ENCODE measurements around the gene PITPNM1. TPM values are rescaled to one million over a fixed set of nuclear protein-coding genes. Genes with fewer than 3 reads are reported as not detected.

The PITPNM1 gene
- polyA plus RNA-seq, 3 donors, result 21.5 to 26.4 (median 23.8) TPM

DNA sequence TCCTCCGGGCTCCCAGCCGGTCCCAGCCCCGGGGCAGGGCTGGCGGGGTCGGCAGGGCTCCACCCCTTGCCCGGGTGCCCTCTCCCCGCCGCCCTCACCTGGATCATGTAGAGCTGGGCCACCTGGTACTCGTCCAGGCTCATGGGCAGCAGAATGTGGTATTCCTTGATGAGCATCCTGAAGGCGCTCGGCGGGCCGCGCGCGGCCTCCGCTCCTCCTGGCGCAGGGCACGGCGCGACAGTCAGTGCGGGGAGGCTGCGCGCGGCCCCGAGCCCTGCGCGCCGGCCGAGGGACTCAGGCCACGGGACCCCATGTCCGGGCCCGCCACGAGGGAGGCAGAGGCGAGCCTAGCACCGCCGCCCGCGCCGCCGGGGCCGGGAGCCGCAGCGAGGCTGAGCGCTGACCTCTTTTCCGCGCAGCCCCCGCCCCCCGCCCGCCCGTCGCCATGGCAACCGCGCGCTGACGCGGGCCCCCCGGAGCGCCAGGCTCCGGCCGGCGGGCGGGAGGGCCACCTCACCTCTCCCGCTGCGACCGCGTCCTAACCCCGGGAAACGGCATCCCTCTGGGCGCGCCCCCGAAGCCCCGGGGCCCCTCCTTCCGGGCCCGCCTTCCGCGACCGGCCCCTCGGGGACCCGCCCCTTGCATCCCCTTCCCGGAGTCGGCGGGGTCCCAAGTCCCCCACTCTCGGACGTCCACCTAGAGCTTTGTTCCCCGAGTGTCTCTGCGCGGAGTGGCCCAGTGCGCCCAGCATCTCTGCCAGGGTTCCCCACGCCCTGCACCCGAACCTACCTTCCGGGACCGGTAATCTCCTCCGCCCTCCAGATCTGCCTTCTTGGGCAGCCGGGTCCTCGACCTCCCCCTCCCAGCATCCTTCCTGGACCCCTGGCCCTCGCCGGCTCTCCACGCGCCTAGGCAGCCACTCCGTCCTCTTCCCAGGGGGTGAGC, 886 bp downstream of the PITPNM1 start:
- DNase-seq (ENCODE audit: low read depth in 3 of 3, low spot score in 2 of 3), result no peak

DNA sequence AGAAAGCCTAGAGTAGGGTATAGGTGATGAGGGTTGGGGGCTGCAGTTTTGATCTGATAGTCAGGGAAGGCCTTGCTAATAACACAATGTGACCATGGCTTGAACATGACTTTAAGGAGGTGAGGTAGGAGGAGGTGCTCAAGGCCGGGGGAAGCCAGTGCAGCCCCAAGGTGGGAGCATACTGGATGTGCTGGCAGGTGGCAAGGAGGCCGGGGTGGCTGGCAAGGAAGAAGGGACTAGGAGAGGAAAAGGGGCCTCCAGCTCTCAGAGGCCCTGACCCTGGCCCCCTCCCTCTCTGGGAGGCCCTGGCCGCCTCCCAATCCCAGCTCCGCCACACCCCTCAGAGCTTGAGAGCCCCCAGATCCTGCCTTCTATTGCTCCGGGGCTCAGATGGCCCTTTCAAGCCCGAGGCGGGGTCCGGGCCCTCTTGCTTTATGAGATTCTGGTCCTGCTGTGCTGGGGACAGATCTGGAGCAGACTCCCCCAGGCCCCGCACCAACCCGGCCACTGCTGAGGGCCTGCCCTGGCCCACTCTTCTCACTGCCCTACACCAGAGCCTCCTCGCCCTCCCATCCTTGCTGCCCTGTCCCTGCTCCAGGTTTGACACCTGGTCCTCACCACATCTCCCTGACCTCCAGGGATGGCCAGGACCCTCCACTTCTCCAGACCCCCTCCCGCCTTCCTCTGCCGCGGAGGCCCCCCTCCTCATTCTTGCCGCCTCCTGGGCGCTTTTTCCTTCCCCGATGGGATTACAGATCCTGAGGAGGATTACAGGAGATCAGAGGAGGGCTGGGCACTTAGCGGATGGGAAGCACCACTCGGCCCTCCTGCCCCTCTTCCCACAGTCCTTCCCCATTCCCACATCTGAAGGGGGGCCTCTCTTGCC, 1.8 kb downstream of the PITPNM1 start:
- no peak for DNase-seq (ENCODE audit: low read depth in 3 of 3, low spot score in 2 of 3)

DNA sequence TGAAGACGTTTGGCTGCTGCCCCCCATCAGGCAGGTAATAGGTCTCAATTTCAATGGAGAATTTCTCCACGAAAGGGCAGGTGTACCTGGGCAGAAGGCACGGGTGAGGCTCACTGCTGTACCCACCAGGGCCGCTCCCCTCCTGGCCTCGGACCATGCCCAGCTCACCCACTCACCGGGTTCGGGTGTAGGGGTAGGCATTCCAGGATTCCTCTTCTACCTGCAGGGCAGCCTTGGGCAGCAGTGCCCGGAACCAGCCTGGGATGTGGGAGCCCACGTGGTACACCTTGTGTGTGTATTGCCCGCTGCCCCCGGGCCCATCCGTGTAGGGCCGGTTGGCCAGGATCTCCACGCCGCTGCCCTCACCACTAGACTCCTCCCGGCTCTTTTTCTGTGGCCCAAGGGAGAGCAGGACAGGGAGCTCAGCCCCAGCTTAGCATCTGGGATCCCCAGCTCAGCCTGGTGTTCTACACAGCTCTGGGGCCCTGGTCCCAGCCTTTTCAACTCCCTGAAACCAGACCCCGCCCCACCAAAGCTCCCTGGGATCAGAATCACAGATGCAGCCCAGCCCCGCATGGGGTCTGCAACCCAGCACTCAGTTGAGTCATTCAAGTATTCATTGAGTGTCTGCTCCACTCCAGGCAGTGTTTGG, 2.7 kb downstream of the PITPNM1 start:
- no peak for DNase-seq (ENCODE audit: low read depth in 3 of 3, low spot score in 2 of 3)

DNA sequence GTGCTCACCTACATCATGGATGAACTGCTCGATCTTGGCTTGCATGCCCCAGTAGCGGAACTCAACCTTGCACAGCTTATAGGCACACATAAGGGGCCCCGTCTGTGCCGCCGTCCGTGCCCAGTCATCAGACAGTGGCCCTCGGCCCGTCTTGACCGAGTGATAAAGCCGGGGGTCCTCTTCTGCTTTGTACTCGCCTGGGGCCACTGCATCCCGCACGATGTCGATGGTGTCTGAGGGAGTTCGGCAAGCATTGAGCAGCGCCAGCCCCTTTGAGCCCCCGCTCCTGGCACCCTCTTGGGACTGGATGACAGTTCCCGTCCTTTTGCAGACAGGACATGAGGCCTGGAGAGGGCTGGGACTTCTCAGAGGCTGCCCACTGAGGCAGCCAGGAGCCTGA, 3.3 kb downstream of the PITPNM1 start:
- DNase-seq (ENCODE audit: low read depth in 3 of 3, low spot score in 2 of 3), result no peak

DNA sequence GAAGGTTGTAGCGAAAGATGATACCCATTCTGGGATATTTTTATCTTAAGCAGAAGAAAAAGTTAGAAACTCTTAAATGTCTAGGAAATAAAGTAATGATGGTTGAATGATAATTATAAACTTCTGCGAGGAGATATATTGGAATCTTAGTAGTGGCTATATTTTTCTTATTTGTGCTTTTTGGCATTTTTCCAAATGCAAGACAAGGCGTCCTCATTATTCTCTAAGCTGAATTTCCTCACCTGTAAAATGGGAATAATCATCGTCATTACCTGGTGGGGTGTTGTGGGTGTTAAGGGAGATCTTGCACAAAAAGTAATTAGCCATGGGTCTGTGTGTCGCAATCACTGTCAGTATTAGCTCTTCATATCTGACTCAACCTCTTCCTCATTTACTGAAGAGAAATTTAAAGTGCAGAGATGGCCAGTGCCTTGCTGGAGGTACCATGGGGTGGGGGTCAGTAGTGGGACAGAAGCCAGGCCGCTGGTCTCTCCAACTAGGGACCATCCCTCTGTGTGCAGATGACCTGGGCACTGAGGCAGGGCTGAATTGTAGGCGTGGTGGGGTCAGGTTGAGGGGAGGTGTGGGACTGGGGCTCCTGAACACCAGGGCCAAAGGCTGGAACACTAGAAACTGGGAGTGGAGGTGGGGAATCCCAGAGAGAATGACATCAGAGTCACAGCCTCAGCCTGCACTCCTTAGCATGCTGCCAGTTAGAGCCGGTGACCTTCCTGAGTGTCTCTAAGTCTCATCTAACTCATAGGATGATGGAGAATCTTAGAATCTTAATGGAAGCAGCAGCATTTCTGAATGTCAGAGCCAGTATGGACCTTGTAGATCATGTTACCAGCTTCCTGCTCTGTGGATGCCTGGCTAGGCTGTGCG, 4.1 kb downstream of the PITPNM1 start:
- DNase-seq (ENCODE audit: low read depth in 3 of 3, low spot score in 2 of 3), result no peak

DNA sequence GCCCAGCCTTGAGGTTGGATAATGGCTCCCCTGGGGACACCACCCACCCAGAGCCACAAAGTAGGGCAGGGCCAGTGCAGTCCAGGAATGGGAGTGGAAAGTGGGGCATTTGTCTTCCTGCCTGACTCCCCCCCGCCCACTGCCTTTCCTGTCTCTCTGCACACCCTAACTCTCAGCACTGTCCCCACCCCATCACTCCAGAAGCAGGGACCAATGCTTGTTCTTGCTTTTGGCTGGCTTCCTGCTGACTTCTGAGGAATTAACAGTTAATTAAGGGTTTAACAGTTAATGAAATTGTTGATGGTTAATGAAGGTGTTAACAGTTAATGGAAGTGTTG, 4.7 kb downstream of the PITPNM1 start:
- no peak for DNase-seq (ENCODE audit: low read depth in 3 of 3, low spot score in 2 of 3)

DNA sequence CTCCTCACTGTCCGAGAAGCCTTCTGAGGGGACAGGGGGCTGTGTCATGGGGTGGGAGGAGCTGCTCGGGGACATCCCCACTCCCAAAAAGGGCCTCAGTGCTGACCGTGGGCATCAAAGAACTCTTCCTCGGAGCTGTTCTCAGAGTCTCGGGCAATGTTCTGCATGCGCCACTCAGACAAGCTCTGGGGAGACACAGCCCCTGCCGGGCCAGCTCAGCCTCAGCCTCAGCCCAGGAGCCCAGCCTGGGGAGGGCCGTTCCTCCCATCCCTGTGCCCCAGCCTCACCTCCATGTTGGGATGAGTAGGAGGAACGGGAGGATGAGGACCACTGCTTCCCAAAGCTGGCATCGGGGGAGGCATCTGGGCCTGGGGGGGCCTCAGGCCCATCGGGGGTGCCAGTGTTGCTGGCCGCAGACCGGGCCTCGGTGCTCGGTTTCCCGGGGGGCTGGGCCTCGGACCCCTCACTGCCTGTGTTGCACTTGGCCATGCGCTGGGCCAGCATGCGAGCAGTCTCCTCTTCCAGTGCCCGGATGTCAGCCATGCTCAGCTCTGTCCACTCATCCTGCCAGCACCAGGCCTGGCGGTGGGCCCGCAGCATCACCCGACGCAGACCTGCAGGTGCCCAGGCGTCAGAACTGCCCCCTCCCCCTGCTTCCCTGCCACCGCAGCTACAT, 5.2 kb downstream of the PITPNM1 start:
- no peak for DNase-seq (ENCODE audit: low read depth in 3 of 3, low spot score in 2 of 3)

DNA sequence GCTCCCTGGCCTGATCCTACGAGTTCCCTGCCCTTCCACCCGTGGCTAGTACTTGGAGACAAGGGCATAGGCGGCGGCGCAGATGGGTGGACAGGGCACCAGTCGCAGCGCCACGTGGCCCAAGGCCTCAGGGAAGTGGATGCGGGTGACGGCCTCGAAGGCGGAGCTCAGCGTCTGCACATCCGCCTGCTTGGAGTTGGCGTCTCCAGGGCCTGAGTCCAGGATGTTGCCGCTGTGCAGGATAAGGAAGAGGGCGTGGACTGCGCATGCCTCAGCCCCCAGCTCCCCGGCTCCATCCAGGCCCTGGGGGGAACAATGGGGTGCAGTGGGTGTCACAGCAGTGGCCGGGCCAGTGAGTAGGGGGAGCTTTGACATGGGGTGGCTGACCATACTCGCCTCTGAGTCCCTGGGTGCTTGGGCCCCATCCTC, 6.6 kb downstream of the PITPNM1 start:
- no peak for DNase-seq (ENCODE audit: low read depth in 3 of 3, low spot score in 2 of 3)

DNA sequence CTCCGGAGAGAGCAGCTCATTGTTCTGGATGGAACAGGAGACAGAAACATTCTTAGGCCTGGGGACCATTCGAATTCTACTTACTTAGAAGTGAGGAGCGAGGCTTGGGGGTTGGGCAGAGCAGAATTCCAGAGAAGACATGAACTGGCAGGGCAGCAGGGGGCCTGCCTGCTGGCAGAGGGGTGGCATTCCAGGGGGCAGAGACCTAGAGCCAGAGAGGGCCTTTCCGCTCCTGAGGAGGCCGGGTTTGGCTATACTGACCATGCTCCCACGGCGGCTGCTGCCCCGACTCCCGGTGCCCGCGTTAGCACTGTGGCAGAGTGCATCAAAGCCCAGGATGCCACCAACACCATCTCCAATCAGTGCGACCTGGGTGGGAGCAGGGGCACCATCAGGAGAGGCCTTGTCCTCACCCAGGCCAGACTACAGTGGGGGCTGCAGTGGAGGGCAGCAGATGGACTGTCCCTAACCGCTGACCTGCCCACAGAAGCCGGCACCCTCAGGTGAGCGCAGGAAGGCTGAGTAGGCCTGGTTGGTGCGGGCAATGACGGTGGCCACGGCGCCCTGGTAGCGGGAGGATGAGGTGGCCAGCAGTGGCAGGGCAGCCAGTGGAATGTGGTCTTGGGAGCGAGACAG, 7.4 kb downstream of the PITPNM1 start:
- DNase-seq (ENCODE audit: low read depth in 3 of 3, low spot score in 2 of 3), result no peak

DNA sequence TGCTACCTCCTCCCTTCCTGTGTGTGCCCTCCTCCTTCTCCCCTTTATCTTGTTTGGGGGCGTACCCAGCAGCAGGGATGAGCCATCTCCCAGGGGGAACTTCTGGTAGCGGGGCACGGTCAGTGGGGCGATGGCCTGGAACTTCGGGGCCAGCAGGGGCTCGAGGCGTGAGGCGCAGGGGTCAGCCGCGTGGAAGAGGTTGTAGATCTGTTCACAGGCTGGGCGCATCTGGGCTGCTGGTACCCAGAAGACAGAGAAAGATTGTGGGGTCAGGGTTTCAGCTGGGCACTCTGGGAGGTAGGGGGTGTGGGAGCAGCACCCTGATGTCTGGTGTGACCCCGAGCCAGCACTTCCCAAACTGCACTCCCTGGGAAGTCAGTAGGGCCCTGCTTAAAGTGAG, 9.1 kb downstream of the PITPNM1 start:
- DNase-seq (ENCODE audit: low read depth in 3 of 3, low spot score in 2 of 3), result no peak

DNA sequence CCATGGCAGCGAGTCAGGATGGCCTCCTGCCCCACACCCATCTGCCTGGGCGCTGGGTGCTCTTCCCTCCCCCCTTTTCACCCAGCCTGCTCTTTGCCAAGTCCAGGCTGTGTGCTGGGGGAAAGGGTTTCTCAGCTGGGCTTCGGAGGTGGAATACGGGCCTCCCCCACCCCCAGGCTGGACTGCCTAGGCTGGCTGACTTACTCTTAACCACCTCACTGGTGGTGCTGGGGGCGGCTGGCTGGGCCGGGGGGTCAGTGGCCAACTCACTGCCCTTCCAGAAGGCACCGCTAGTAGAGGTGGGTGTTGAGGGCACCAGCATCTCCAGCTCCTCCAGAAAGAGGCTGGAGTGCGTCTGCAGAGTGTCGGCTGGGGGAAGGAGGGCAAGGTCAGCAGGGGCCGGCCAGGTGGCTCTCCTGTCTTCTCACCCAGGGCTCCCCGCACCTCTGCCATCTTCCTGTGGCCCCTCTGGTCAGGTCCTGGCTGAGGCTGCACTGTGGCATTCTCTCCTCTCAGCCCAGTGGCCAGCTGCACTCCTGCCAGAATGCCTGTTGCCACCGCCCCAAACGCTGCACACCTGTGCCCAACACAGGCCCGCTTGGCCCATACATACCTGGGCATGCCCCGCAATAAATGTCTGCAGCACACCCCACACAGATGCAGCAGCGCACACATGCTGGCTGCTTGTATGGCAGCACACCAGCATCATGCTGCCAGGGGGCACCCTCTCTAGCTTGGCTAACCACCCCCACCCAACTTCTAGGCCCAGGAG, 9.7 kb downstream of the PITPNM1 start:
- DNase-seq (ENCODE audit: low read depth in 3 of 3, low spot score in 2 of 3), result no peak

DNA sequence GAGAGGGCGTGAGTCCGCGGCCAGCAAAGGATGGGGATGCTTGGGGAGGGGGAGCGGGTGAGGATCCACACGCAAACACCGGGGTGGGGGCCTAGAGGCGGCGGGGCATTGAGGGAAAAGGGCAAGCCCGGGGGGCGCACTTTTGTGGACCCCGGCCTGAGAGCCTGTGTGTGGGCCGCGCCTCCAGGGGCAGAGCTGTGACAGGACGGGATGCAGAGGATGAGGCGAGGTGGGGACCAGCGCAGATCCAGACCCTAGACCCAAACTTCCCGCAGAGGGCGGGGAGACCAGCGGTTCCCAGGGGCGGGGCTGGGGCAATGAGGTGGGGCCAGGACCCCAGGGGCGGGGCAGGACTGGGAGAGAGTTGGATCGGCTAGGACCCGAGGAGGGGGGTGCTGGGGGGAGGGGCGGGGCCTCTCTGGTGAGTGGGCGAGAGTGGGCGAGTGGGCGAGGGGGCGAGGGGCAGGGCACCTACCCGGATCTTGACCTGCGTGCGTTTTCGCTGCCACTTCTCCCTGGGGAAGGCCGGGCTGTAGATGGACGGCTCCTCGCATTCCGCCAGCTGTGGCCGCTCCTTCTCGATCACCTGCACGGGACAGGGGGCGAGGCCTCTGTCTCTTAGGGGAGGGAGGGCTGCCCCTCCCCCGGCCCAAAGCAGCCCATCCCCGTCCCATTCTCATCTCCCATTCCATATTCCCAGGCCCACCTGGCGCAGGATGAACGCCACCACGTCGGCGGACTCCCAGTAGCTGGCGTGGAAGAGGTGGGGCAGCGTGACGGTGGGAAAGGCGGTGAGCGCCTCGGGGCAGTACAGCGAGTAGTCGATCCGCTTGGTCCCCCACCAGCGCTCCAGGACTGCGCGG, 10.6 kb downstream of the PITPNM1 start:
- DNase-seq (ENCODE audit: low read depth in 3 of 3, low spot score in 2 of 3), result no peak

DNA sequence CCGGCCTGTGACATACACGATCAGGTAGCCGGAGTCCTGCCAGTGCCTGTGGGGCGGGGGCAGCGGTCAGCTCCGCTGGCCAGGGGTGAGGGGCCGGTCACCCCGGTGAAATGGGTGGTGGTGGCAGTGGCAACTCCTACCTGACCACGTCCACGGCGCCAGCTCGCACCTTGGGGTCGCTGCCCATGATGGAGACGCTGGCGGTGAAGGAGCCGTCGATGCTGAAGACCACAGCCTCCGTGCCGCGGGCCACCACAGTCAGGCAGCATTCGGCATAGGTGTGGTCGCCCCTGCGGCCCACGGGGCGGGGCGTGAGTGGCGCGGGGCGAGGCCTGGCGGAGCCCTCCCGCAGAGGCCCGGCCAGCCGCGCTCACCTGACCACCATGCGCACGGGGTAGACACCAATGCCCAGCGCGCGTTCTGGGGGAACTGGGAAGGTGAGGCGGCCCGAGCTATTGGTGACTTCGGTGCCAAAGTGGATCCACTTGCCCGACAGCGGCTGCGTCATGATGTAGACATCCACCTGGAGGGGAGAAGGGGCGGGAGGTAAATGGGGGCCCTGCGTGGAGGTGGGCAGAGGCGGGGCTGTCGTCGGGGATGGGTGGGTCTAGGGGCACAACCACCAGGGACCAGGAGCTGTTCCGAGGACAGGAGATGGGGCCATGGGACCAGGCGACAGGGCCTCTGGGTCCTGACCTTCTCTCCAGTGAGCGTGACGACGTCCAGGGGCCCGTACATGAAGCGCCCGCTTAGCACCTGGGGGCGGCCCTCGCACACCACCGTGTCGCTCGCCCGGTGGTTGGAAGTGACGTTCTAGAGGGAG, 11.4 kb downstream of the PITPNM1 start:
- no peak for DNase-seq (ENCODE audit: low read depth in 3 of 3, low spot score in 2 of 3)

DNA sequence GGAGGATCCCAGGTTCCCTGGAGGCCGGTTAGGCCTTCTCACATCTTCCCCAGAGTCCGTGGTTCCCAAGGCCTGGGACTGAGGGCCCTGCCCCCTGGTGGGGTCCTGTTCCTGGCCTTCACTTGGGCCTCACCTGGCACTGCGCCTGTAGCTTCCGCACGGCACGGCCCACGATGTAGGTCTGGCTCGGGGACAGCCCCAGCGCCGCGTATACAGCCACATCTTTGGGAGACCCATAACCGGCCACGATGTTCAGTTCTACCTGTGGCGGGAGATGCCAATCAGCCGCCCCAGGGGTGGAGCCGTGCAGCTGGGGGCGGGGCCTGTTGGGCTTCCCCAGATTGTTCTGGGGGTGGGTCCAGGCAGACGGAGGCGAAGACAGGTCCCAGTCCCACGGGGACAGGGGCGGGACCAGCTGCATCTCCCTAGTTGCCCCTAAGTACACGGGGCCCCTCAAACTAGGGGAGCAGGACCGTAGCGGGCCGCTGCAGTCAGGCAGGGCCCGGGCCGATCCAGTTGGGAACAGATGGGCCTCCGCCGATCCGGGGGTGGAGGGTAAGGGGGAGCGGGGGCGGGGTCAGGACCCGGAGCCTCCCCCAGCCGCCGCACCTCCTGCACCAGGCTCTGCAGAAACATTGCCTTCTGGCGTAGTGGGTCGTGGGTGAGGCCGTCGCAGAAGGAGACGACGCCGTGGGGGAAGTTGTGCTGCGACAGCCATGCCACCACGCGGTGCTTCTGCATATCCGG, 12.2 kb downstream of the PITPNM1 start:
- DNase-seq (ENCODE audit: low read depth in 3 of 3, low spot score in 2 of 3), result no peak

DNA sequence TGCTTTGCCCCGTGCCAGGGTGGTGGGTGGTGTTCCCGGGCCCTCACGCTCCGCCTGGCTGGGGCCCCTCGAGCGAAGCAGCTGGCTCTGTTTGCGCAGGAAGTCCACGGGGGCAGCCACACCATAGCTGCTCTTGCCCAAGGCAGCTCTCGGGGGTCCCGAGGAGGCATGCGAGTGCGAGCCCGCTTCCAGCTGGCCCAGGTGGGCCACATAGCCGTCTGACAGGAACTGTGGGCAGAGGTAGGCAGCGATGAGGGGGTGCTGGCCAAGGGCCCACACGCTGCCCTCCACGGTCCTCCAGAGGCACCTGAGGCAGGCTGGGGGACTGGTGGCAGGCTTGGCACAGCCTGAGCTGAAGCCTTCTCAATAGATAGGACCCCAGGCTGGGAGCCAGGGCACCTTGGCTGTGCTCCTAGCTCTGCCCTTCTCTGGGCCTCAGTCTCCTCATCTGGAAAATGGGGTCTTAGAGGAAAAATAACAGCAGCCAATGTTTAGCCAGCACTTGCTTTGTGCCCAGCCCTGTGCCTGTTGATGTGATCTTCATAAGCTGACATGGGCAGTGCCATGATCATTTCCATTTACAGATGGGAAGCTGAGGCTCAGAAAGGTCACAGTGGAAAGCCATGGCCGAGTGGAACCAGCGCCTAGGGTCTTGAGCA, 13.0 kb downstream of the PITPNM1 start:
- no peak for DNase-seq (ENCODE audit: low read depth in 3 of 3, low spot score in 2 of 3)

Measured in right renal cortex interstitium (tissue), 3 donors.